ENCODE measurements around the gene ATAD3B.
"Not testable (repeated sequence)": the region's sequence is repeated elsewhere in the genome, so short reads cannot be mapped to it uniquely, and the experiment has no call there.

Gene ATAD3B

GRCh38 chr1:1523651-1524050 is 52.1 kb downstream of the ATAD3B start:
- H3K9me3 Mint-ChIP-seq; ATAC-seq (replicated peaks); H3K27ac Mint-ChIP-seq; DNase-seq; H3K27me3 Mint-ChIP-seq; H3K4me3 Mint-ChIP-seq; H3K4me1 Mint-ChIP-seq (ENCODE audit: low read depth in 2 of 2): not testable (repeated sequence)
- H3K36me3 Mint-ChIP-seq (ENCODE audit: insufficient read depth) = peaks cover 35% of the 10 kb centered on the region

GRCh38 chr1:1524750-1525383 is 53.3 kb downstream of the ATAD3B start:
- peaks cover 32% of the 10 kb centered on the region for H3K36me3 Mint-ChIP-seq (ENCODE audit: insufficient read depth)
- H3K9me3 Mint-ChIP-seq; ATAC-seq (replicated peaks); H3K4me1 Mint-ChIP-seq (ENCODE audit: low read depth in 2 of 2); H3K4me3 Mint-ChIP-seq; H3K27ac Mint-ChIP-seq; H3K27me3 Mint-ChIP-seq; DNase-seq: not testable (repeated sequence)

- not testable (repeated sequence) for H3K27me3 Mint-ChIP-seq; H3K9me3 Mint-ChIP-seq; DNase-seq; ATAC-seq (replicated peaks); H3K4me3 Mint-ChIP-seq; H3K4me1 Mint-ChIP-seq (ENCODE audit: low read depth in 2 of 2); H3K27ac Mint-ChIP-seq
- peaks cover 24% of the 10 kb centered on the region for H3K36me3 Mint-ChIP-seq (ENCODE audit: insufficient read depth)
Measured at GRCh38 chr1:1526476-1526875, 54.9 kb downstream of the ATAD3B start.

GRCh38 chr1:1527092-1527816 is 55.7 kb downstream of the ATAD3B start:
- H3K27me3 Mint-ChIP-seq = no peaks in the 10 kb centered on the region
- ATAC-seq (replicated peaks) (no peak), DNase-seq (no peak)
- H3K36me3 Mint-ChIP-seq (ENCODE audit: insufficient read depth) = peaks cover 21% of the 10 kb centered on the region
- no peak overlapping the region for H3K4me3 Mint-ChIP-seq
- H3K27ac Mint-ChIP-seq = no peak overlapping the region
- no peaks in the 10 kb centered on the region for H3K9me3 Mint-ChIP-seq
- H3K4me1 Mint-ChIP-seq (ENCODE audit: low read depth in 2 of 2) = no peaks in the 10 kb centered on the region

GRCh38 chr1:1528301-1529267 is 57.0 kb downstream of the ATAD3B start:
- no peak for DNase-seq

GRCh38 chr1:1529321-1529720 is 57.8 kb downstream of the ATAD3B start:
- no peaks in the 10 kb centered on the region for H3K27me3 Mint-ChIP-seq
- ATAC-seq (replicated peaks) (no peak), DNase-seq (no peak)
- no peak overlapping the region for H3K4me3 Mint-ChIP-seq
- no peaks in the 10 kb centered on the region for H3K4me1 Mint-ChIP-seq (ENCODE audit: low read depth in 2 of 2)
- peaks cover 15% of the 10 kb centered on the region for H3K36me3 Mint-ChIP-seq (ENCODE audit: insufficient read depth)
- H3K27ac Mint-ChIP-seq = no peak overlapping the region
- H3K9me3 Mint-ChIP-seq = no peaks in the 10 kb centered on the region

More at GRCh38 chr1:1528301-1529267, 57.0 kb downstream of the ATAD3B start:
- H3K27me3 Mint-ChIP-seq = no peaks in the 10 kb centered on the region
- ATAC-seq (replicated peaks) = no peak
- H3K4me3 Mint-ChIP-seq = no peak overlapping the region
- H3K4me1 Mint-ChIP-seq (ENCODE audit: low read depth in 2 of 2) = no peaks in the 10 kb centered on the region
- H3K27ac Mint-ChIP-seq = no peak overlapping the region
- H3K9me3 Mint-ChIP-seq = no peaks in the 10 kb centered on the region
- peaks cover 18% of the 10 kb centered on the region for H3K36me3 Mint-ChIP-seq (ENCODE audit: insufficient read depth)

GRCh38 chr1:1529936-1530335 is 58.4 kb downstream of the ATAD3B start:
- Mint-ChIP-seq H3K27me3 (no peaks in the 10 kb centered on the region), H3K27ac (no peak overlapping the region), H3K4me3 (no peak overlapping the region), H3K36me3 (ENCODE audit: insufficient read depth) (peaks cover 12% of the 10 kb centered on the region), H3K4me1 (ENCODE audit: low read depth in 2 of 2) (no peaks in the 10 kb centered on the region), H3K9me3 (no peaks in the 10 kb centered on the region)
- no peak for DNase-seq
- ATAC-seq (replicated peaks) = no peak

GRCh38 chr1:1531947-1532346 is 60.4 kb downstream of the ATAD3B start:
- Mint-ChIP-seq H3K4me1 (ENCODE audit: low read depth in 2 of 2) (no peaks in the 10 kb centered on the region), H3K4me3 (no peak overlapping the region), H3K27ac (no peak overlapping the region), H3K36me3 (ENCODE audit: insufficient read depth) (peaks cover 8% of the 10 kb centered on the region), H3K27me3 (no peaks in the 10 kb centered on the region), H3K9me3 (no peaks in the 10 kb centered on the region)
- ATAC-seq (replicated peaks) (no peak), DNase-seq (no peak)

GRCh38 chr1:1533176-1533893 is 61.8 kb downstream of the ATAD3B start:
- not testable (repeated sequence) for H3K27me3 Mint-ChIP-seq; H3K9me3 Mint-ChIP-seq; H3K36me3 Mint-ChIP-seq (ENCODE audit: insufficient read depth); ATAC-seq (replicated peaks); H3K4me1 Mint-ChIP-seq (ENCODE audit: low read depth in 2 of 2); DNase-seq; H3K4me3 Mint-ChIP-seq; H3K27ac Mint-ChIP-seq

GRCh38 chr1:1533894-1534291 is 62.3 kb downstream of the ATAD3B start:
- H3K36me3 Mint-ChIP-seq (ENCODE audit: insufficient read depth); ATAC-seq (replicated peaks); H3K4me1 Mint-ChIP-seq (ENCODE audit: low read depth in 2 of 2); DNase-seq; H3K27ac Mint-ChIP-seq; H3K4me3 Mint-ChIP-seq; H3K27me3 Mint-ChIP-seq; H3K9me3 Mint-ChIP-seq: not testable (repeated sequence)

- ATAC-seq (replicated peaks) = no peak
- Mint-ChIP-seq H3K4me1 (ENCODE audit: low read depth in 2 of 2) (peaks cover 0 to 4% of the 10 kb centered on the region in 2 donors), H3K27ac (no peak overlapping the region), H3K27me3 (no peaks in the 10 kb centered on the region), H3K36me3 (ENCODE audit: insufficient read depth) (peaks cover 4% of the 10 kb centered on the region), H3K4me3 (no peak overlapping the region), H3K9me3 (no peaks in the 10 kb centered on the region)
- no peak for DNase-seq
Measured at GRCh38 chr1:1534401-1535154, 63.0 kb downstream of the ATAD3B start.

GRCh38 chr1:1535201-1536018 is 63.8 kb downstream of the ATAD3B start:
- peaks cover 4% of the 10 kb centered on the region for H3K36me3 Mint-ChIP-seq (ENCODE audit: insufficient read depth)
- H3K9me3 Mint-ChIP-seq = no peaks in the 10 kb centered on the region
- peaks cover 0 to 4% of the 10 kb centered on the region in 2 donors for H3K4me1 Mint-ChIP-seq (ENCODE audit: low read depth in 2 of 2)
- no peaks in the 10 kb centered on the region for H3K27me3 Mint-ChIP-seq
- no peak overlapping the region for H3K4me3 Mint-ChIP-seq
- no peak overlapping the region for H3K27ac Mint-ChIP-seq
- ATAC-seq (replicated peaks) (no peak), DNase-seq (no peak)
